22Rv1 (cell line): Measurements from ENCODE around the gene MAP2K3.
"Not testable (repeated sequence)": the region's sequence is repeated elsewhere in the genome, so short reads cannot be mapped to it uniquely, and the experiment has no call there.

ENCODE experiments used
- CTCF ChIP-seq: fragments of 450-650 bp; IDR thresholded peaks from 2 replicates; pipeline ENCODE4 v1.5.1; 2017; ENCODE audit warnings: mild to moderate bottlenecking
- ZFX ChIP-seq: fragments of 450-650 bp; IDR thresholded peaks from 2 replicates; pipeline ENCODE4 v1.6.1; 2017; ENCODE audit warnings: antibody characterized with exemption, borderline replicate concordance

- TF ChIP-seq CTCF, ZFX: not testable (repeated sequence)
Measured at GRCh38 chr17:21310061-21310765, 25.7 kb downstream of the MAP2K3 start.
